Measurements from ENCODE around the gene CIAO3.
"Not testable (repeated sequence)": the region's sequence is repeated elsewhere in the genome, so short reads cannot be mapped to it uniquely, and the experiment has no call there.

Gene CIAO3

GRCh38 chr16:724188-725040 lies 16.4 kb downstream of the CIAO3 start:
- DNase-seq (ENCODE audit: low read depth, low spot score), result no peak

- no peak for DNase-seq (ENCODE audit: low read depth, low spot score)
Measured at GRCh38 chr16:723695-724094, 17.1 kb downstream of the CIAO3 start.

- DNase-seq (ENCODE audit: low read depth, low spot score), result no peak
Measured at GRCh38 chr16:722835-723633, 17.8 kb downstream of the CIAO3 start.

GRCh38 chr16:721765-722540 lies 18.8 kb downstream of the CIAO3 start:
- DNase-seq (ENCODE audit: low read depth, low spot score), result no peak

- DNase-seq (ENCODE audit: low read depth, low spot score), result no peak
Measured at GRCh38 chr16:720990-721764, 19.6 kb downstream of the CIAO3 start, which contains the start of gene ANTKMT. Gene ANTKMT, plus strand, starts transcription at chr16:721146. Its CDS starts 129 bp downstream, at chr16:721275.

GRCh38 chr16:720447-720989 lies 20.3 kb downstream of the CIAO3 start:
- DNase-seq (ENCODE audit: low read depth, low spot score), result no peak

- DNase-seq (ENCODE audit: low read depth, low spot score), result no peak
Measured at GRCh38 chr16:719815-720446, 20.9 kb downstream of the CIAO3 start.

GRCh38 chr16:718922-719321 lies 21.9 kb downstream of the CIAO3 start:
- DNase-seq (ENCODE audit: low read depth, low spot score), result no peak

GRCh38 chr16:718389-718788 lies 22.4 kb downstream of the CIAO3 start:
- DNase-seq (ENCODE audit: low read depth, low spot score), result no peak

- DNase-seq (ENCODE audit: low read depth, low spot score), result no peak
Measured at GRCh38 chr16:717450-718245, 23.1 kb downstream of the CIAO3 start.

- DNase-seq (ENCODE audit: low read depth, low spot score), result no peak
Measured at GRCh38 chr16:716768-717325, 23.9 kb downstream of the CIAO3 start.

- no peak for DNase-seq (ENCODE audit: low read depth, low spot score)
Measured at GRCh38 chr16:716200-716568, 24.6 kb downstream of the CIAO3 start.

GRCh38 chr16:715477-716199 lies 25.2 kb downstream of the CIAO3 start:
- no peak for DNase-seq (ENCODE audit: low read depth, low spot score)

GRCh38 chr16:714558-715476 lies 26.0 kb downstream of the CIAO3 start, which contains the start of gene METRN:
Gene METRN, plus strand, starts transcription at chr16:715118. Its CDS starts 172 bp downstream, at chr16:715290.
- DNase-seq (ENCODE audit: low read depth, low spot score), result no peak

- DNase-seq (ENCODE audit: low read depth, low spot score), result no peak
Measured at GRCh38 chr16:714079-714478, 26.7 kb downstream of the CIAO3 start.

GRCh38 chr16:712740-713250 lies 28.0 kb downstream of the CIAO3 start:
- not testable (repeated sequence) for DNase-seq (ENCODE audit: low read depth, low spot score)
